ENCODE data around the gene TMEM201. TPM values are rescaled to one million over a fixed set of nuclear protein-coding genes. Genes with fewer than 3 reads are reported as not detected.

Gene TMEM201
- total RNA-seq, 2 donors from 2014 or later, result 12.0 to 25.5 TPM

- no peaks in the 10 kb centered on the region for H3K9me3 Mint-ChIP-seq
- peaks cover 73% of the 10 kb centered on the region for H3K36me3 Mint-ChIP-seq (ENCODE audit: low read depth)
- H3K4me1 Mint-ChIP-seq, result peaks cover 31% of the 10 kb centered on the region
- peak overlapping the region; percentile 97 for H3K27ac Mint-ChIP-seq
- peak; percentile 20 for ATAC-seq (replicated peaks)
- no peaks in the 10 kb centered on the region for H3K27me3 Mint-ChIP-seq
- peak overlapping the region; percentile 99 for H3K4me3 Mint-ChIP-seq
These were observed 65.5 kb downstream of the TMEM201 start for GRCh38 chr1:9654051-9654833.

- peak; percentile 65 for ATAC-seq (replicated peaks)
- Mint-ChIP-seq H3K4me3 (peak overlapping the region; percentile 99), H3K9me3 (no peaks in the 10 kb centered on the region), H3K27ac (peak overlapping the region; percentile 97), H3K36me3 (ENCODE audit: low read depth) (peaks cover 81% of the 10 kb centered on the region), H3K27me3 (no peaks in the 10 kb centered on the region), H3K4me1 (peaks cover 37% of the 10 kb centered on the region)
These were observed 66.4 kb downstream of the TMEM201 start for GRCh38 chr1:9654834-9655723.

GRCh38 chr1:9655836-9656235, 67.1 kb downstream of the TMEM201 start:
- no peak for ATAC-seq (replicated peaks)
- H3K27ac Mint-ChIP-seq, result peak overlapping the region; percentile 97
- no peaks in the 10 kb centered on the region for H3K9me3 Mint-ChIP-seq
- peaks cover 42% of the 10 kb centered on the region for H3K4me1 Mint-ChIP-seq
- H3K36me3 Mint-ChIP-seq (ENCODE audit: low read depth), result peaks cover 89% of the 10 kb centered on the region
- H3K4me3 Mint-ChIP-seq, result peak overlapping the region; percentile 99
- no peaks in the 10 kb centered on the region for H3K27me3 Mint-ChIP-seq

- Mint-ChIP-seq H3K27ac (peak overlapping the region; percentile 97), H3K36me3 (ENCODE audit: low read depth) (peaks cover 96% of the 10 kb centered on the region), H3K4me1 (peaks cover 47% of the 10 kb centered on the region), H3K9me3 (no peaks in the 10 kb centered on the region), H3K27me3 (no peaks in the 10 kb centered on the region), H3K4me3 (peak overlapping the region; percentile 99)
- ATAC-seq (replicated peaks), result no peak
These were observed 68.9 kb downstream of the TMEM201 start for GRCh38 chr1:9657521-9658032.

GRCh38 chr1:9658199-9658598, 69.5 kb downstream of the TMEM201 start:
- H3K9me3 Mint-ChIP-seq, result no peaks in the 10 kb centered on the region
- peaks cover 47% of the 10 kb centered on the region for H3K4me1 Mint-ChIP-seq
- ATAC-seq (replicated peaks), result peak; percentile 21
- H3K27me3 Mint-ChIP-seq, result no peaks in the 10 kb centered on the region
- H3K36me3 Mint-ChIP-seq (ENCODE audit: low read depth), result peaks cover 96% of the 10 kb centered on the region
- H3K4me3 Mint-ChIP-seq, result peak overlapping the region; percentile 99
- peak overlapping the region; percentile 97 for H3K27ac Mint-ChIP-seq

- H3K36me3 Mint-ChIP-seq (ENCODE audit: low read depth), result peaks cover 94% of the 10 kb centered on the region
- peak overlapping the region; percentile 99 for H3K4me3 Mint-ChIP-seq
- no peaks in the 10 kb centered on the region for H3K9me3 Mint-ChIP-seq
- H3K27ac Mint-ChIP-seq, result no peak overlapping the region
- peaks cover 39% of the 10 kb centered on the region for H3K4me1 Mint-ChIP-seq
- no peak for ATAC-seq (replicated peaks)
- H3K27me3 Mint-ChIP-seq, result no peaks in the 10 kb centered on the region
These were observed 70.6 kb downstream of the TMEM201 start for GRCh38 chr1:9659328-9659727.

- H3K9me3 Mint-ChIP-seq, result no peaks in the 10 kb centered on the region
- no peak overlapping the region for H3K27ac Mint-ChIP-seq
- H3K27me3 Mint-ChIP-seq, result no peaks in the 10 kb centered on the region
- no peak for ATAC-seq (replicated peaks)
- no peak overlapping the region for H3K4me3 Mint-ChIP-seq
- peaks cover 92% of the 10 kb centered on the region for H3K36me3 Mint-ChIP-seq (ENCODE audit: low read depth)
- H3K4me1 Mint-ChIP-seq, result peaks cover 25% of the 10 kb centered on the region
These were observed 74.5 kb downstream of the TMEM201 start for GRCh38 chr1:9663257-9663656.

Other genes starting within 250 kb of the TMEM201 start
- 1 to 10 TPM; 3.6 to 7.6 TPM for gene SLC25A33, start 49.4 kb upstream of the TMEM201 start, total RNA-seq
- 100 to 1,000 TPM; 114 to 120 TPM for gene PIK3CD, start 62.8 kb downstream of the TMEM201 start, total RNA-seq
- 10 to 100 TPM; 41.7 to 55.5 TPM for gene CLSTN1, start 235.1 kb downstream of the TMEM201 start, total RNA-seq